ENCODE results near the gene DNAL1.

Gene DNAL1, protein sequence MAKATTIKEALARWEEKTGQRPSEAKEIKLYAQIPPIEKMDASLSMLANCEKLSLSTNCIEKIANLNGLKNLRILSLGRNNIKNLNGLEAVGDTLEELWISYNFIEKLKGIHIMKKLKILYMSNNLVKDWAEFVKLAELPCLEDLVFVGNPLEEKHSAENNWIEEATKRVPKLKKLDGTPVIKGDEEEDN

DNA sequence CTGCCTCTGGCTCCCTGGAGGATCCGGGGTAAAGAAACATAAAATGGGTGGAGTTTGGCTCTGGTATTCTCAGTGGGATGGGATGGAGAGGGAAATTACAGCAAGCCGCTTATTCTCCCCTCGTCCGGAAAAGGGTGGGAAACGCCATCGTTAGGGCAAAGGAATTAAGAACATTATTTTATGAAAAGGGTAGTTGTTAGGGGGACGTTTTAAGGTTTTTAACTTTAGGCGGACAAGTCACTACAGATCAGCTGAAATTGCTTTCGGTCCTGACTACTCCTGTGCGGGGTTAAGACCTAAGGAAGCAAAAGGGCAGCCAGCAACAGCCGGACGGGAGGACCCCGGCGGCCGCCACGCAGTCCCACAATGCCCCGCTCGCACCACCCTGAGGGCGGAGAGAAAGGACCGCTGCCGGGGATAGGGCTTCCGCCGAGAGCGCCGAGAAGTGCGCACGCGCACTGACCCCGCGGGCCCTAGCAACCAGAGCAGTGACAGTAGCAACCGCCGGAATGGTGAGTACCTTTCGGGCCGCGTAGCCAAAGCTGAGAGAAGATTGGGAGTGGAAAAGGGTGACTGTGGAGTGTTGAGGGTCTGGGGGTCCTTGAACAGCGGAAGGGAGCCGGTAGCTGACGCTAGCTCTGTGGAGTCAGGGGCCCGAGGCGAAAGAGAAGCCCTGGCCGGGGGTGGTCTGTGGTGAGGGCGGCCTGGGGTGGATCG lies at the start of gene DNAL1:
DNAL1 (plus strand) TSS at position 456 of the 717 bp plus-strand sequence; CDS start at position 510, 54 bp downstream.
- H3K4me3 ChIP-seq (ENCODE audit: low read depth, low read length): peak within 1 kb of the TSS; percentile 96
- H3K36me3 ChIP-seq (ENCODE audit: control insufficient read depth, insufficient read depth, low read length): no peaks in the 10 kb centered on the region
- H3K9me3 ChIP-seq (ENCODE audit: control insufficient read depth, insufficient read depth, low read length): no peaks in the 10 kb centered on the region
- peaks cover 7% of the 10 kb centered on the region; the same call in 1 of the 2 replicates for H3K4me1 ChIP-seq (ENCODE audit: control insufficient read depth, insufficient read depth, low read length)
- no peaks in the 10 kb centered on the region for H3K27me3 ChIP-seq (ENCODE audit: control insufficient read depth, insufficient read depth, low read length)
- H3K9ac ChIP-seq (ENCODE audit: low read depth, low read length): peak within 1 kb of the TSS; percentile 58
- peak within 1 kb of the TSS; percentile 78 for H3K27ac ChIP-seq (ENCODE audit: low read depth, low read length)

DNA sequence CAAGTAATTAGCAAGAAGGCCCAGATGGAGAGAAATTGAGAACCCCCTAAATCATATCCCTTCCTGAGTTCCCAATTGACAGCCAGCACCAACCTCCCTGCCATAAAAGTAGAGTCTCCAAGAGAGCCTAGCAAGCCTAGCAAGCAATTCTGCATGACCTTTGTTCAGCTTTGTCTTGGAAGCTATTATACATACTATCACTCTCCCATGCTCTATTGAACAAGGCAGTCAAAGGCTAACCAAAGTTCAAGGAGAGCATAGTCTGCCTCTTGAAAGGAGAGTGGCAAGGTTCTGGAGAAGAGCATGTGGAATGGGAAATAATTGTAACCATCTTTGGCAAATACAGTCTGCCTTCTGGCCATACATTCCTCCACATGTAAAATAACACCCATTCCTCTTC lies 45.3 kb upstream of the DNAL1 start:
- Histone ChIP-seq H3K27ac (ENCODE audit: low read depth, low read length) (no peak overlapping the region), H3K36me3 (ENCODE audit: control insufficient read depth, insufficient read depth, low read length) (no peaks in the 10 kb centered on the region), H3K4me3 (ENCODE audit: low read depth, low read length) (no peak overlapping the region), H3K27me3 (ENCODE audit: control insufficient read depth, insufficient read depth, low read length) (no peaks in the 10 kb centered on the region), H3K9ac (ENCODE audit: low read depth, low read length) (no peak overlapping the region), H3K9me3 (ENCODE audit: control insufficient read depth, insufficient read depth, low read length) (no peaks in the 10 kb centered on the region), H3K4me1 (ENCODE audit: control insufficient read depth, insufficient read depth, low read length) (no peaks in the 10 kb centered on the region)

DNA sequence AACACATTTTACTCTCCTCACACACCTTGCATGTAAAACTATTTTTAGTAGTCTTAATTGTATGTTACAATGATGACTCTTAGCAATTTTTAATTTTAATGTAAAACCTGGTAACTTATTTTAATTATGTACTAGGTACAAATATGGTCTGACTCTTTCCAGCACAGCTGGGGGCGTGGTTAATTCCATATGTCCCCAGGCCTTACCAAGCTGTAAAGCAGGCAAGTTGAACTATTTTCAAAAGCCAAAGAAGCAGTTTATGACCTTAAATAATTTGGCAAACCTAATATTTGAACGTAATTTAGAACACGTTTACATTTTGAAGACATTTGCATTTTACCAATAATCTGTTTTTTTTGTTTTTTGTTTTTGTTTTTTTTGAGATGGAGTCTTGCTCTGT lies 41.8 kb upstream of the DNAL1 start:
- H3K9me3 ChIP-seq (ENCODE audit: control insufficient read depth, insufficient read depth, low read length): no peaks in the 10 kb centered on the region
- no peaks in the 10 kb centered on the region for H3K36me3 ChIP-seq (ENCODE audit: control insufficient read depth, insufficient read depth, low read length)
- no peak overlapping the region for H3K27ac ChIP-seq (ENCODE audit: low read depth, low read length)
- no peak overlapping the region for H3K9ac ChIP-seq (ENCODE audit: low read depth, low read length)
- H3K4me3 ChIP-seq (ENCODE audit: low read depth, low read length): no peak overlapping the region
- no peaks in the 10 kb centered on the region for H3K4me1 ChIP-seq (ENCODE audit: control insufficient read depth, insufficient read depth, low read length)
- no peaks in the 10 kb centered on the region for H3K27me3 ChIP-seq (ENCODE audit: control insufficient read depth, insufficient read depth, low read length)

DNA sequence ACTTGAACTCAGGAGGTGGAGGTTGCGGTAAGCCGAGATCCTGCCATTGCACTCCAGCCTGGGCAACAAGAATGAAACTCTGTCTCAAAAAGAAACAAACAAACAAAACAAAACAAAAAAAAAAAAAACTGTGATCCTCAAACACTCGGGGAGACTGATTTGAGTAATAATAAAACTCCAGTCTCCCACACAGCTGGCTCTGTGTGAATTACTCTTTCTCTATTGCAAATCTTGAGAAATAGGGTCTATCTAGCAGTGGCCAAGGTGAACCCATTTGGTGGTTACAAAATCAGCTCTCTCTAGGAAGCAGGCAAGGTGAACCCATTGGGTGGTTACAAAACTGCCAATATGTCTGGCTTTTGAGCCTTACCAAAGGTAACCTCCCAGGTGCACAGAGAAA lies 38.5 kb upstream of the DNAL1 start:
- H3K9ac ChIP-seq (ENCODE audit: low read depth, low read length): no peak overlapping the region

DNA sequence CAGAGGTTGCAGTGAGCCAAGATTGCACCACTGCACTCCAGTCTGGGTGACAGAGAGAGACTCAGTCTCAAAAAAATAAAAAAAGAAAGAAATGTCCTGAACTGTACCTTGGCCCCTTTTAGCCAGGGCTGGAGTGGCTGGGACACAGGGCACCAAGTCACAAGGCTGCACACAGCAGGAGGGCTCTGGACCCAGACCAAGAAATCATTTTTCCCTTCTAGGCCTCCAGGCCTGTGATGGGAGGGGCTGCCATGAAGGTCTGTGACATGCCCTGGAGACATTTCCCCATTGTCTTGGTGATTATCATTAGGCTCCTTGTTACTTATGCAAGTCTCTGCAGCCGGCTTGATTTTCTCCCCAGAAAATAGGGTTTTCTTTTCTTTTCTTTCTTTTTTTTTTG lies 37.5 kb upstream of the DNAL1 start:
- H3K36me3 ChIP-seq (ENCODE audit: control insufficient read depth, insufficient read depth, low read length): no peaks in the 10 kb centered on the region
- H3K27ac ChIP-seq (ENCODE audit: low read depth, low read length): no peak overlapping the region
- H3K4me1 ChIP-seq (ENCODE audit: control insufficient read depth, insufficient read depth, low read length): no peaks in the 10 kb centered on the region
- H3K9ac ChIP-seq (ENCODE audit: low read depth, low read length): no peak overlapping the region
- H3K9me3 ChIP-seq (ENCODE audit: control insufficient read depth, insufficient read depth, low read length): no peaks in the 10 kb centered on the region
- no peak overlapping the region for H3K4me3 ChIP-seq (ENCODE audit: low read depth, low read length)
- no peaks in the 10 kb centered on the region for H3K27me3 ChIP-seq (ENCODE audit: control insufficient read depth, insufficient read depth, low read length)

More for the DNA sequence above, 38.5 kb upstream of the DNAL1 start:
- H3K27me3 ChIP-seq (ENCODE audit: control insufficient read depth, insufficient read depth, low read length): no peaks in the 10 kb centered on the region
- no peak overlapping the region for H3K27ac ChIP-seq (ENCODE audit: low read depth, low read length)
- no peaks in the 10 kb centered on the region for H3K9me3 ChIP-seq (ENCODE audit: control insufficient read depth, insufficient read depth, low read length)
- no peaks in the 10 kb centered on the region for H3K36me3 ChIP-seq (ENCODE audit: control insufficient read depth, insufficient read depth, low read length)
- H3K4me3 ChIP-seq (ENCODE audit: low read depth, low read length): no peak overlapping the region
- H3K4me1 ChIP-seq (ENCODE audit: control insufficient read depth, insufficient read depth, low read length): no peaks in the 10 kb centered on the region

DNA sequence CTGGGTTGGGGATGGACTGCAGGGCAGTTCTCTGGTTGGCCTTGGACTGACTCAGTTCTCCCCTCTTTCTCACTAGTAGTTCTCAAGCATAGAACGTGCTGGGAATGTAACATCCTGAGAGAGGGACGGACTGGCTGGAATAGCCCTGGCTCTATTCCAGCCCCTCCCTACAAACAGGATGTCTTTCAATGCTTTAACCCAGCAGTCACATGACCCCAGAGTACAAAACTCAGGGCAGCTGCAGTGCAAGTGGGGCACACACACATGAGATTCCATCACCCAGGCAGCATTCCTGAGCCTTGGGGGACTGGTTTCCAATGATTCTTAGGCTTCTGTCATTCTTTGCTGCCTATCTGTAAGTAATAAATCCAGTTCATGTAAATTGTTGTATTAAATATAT lies 34.1 kb upstream of the DNAL1 start:
- Histone ChIP-seq H3K9me3 (ENCODE audit: control insufficient read depth, insufficient read depth, low read length) (no peaks in the 10 kb centered on the region), H3K4me1 (ENCODE audit: control insufficient read depth, insufficient read depth, low read length) (no peaks in the 10 kb centered on the region), H3K36me3 (ENCODE audit: control insufficient read depth, insufficient read depth, low read length) (no peaks in the 10 kb centered on the region), H3K9ac (ENCODE audit: low read depth, low read length) (no peak overlapping the region), H3K27me3 (ENCODE audit: control insufficient read depth, insufficient read depth, low read length) (peaks cover 13% of the 10 kb centered on the region), H3K27ac (ENCODE audit: low read depth, low read length) (no peak overlapping the region), H3K4me3 (ENCODE audit: low read depth, low read length) (no peak overlapping the region)

DNA sequence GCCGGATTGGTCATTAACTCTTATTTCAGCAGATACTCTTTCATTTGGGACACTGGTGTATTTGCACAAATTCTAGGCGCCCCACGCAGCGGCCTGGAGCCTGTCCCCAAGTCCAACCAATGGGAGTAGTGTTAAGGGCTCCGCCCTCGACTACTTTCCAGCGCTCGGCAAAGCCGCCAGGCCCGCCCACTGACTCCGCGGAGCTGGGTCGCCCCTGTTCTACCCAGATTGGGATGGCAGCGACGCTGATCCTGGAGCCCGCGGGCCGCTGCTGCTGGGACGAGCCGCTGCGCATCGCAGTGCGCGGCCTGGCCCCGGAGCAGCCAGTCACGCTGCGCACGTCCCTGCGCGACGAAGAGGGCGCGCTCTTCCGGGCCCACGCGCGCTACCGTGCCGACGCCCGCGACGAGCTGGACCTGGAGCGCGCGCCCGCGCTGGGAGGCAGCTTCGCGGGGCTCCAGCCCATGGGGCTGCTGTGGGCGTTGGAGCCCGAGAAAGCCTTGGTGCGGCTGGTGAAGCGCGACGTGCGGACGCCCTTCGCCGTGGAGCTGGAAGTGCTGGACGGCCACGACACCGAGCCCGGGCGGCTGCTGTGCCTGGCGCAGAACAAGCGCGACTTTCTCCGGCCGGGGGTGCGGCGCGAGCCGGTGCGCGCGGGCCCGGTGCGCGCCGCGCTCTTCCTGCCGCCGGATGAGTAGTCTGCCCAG lies 32.3 kb upstream of the DNAL1 start, which contains the start of gene ACOT6:
ACOT6 (plus strand) TSS at position 179 of the 707 bp plus-strand sequence; CDS start at position 234, 55 bp downstream.
- Histone ChIP-seq H3K9me3 (ENCODE audit: control insufficient read depth, insufficient read depth, low read length) (no peaks in the 10 kb centered on the region), H3K4me1 (ENCODE audit: control insufficient read depth, insufficient read depth, low read length) (peaks cover 6% of the 10 kb centered on the region), H3K36me3 (ENCODE audit: control insufficient read depth, insufficient read depth, low read length) (no peaks in the 10 kb centered on the region), H3K9ac (ENCODE audit: low read depth, low read length) (peak within 1 kb of the TSS; percentile 31; the same call in 1 of the 2 replicates), H3K4me3 (ENCODE audit: low read depth, low read length) (peak within 1 kb of the TSS; percentile 71), H3K27ac (ENCODE audit: low read depth, low read length) (no peak within 1 kb of the TSS), H3K27me3 (ENCODE audit: control insufficient read depth, insufficient read depth, low read length) (peaks cover 13% of the 10 kb centered on the region)

DNA sequence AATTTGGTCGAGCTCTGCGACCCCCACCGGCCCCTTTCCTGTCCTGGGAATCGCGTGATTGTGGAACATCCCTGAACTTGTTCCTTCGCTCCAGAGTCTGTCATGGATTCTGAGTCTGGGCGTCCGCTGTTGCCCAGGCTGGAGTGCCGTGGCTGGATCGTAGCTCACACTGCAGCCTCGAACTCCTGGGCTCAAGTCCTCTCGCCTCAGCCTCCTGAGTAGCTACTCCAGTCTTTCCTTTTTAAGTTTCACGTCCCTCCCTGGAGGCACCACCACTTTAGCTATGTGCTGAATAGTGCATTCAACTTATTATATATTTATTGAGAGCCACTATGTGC lies 31.8 kb upstream of the DNAL1 start:
- H3K4me1 ChIP-seq (ENCODE audit: control insufficient read depth, insufficient read depth, low read length): peaks cover 6% of the 10 kb centered on the region
- peak overlapping the region; percentile 31; the same call in 1 of the 2 replicates for H3K9ac ChIP-seq (ENCODE audit: low read depth, low read length)
- H3K4me3 ChIP-seq (ENCODE audit: low read depth, low read length): peak overlapping the region; percentile 71
- no peaks in the 10 kb centered on the region for H3K9me3 ChIP-seq (ENCODE audit: control insufficient read depth, insufficient read depth, low read length)
- H3K36me3 ChIP-seq (ENCODE audit: control insufficient read depth, insufficient read depth, low read length): no peaks in the 10 kb centered on the region
- H3K27ac ChIP-seq (ENCODE audit: low read depth, low read length): no peak overlapping the region
- H3K27me3 ChIP-seq (ENCODE audit: control insufficient read depth, insufficient read depth, low read length): peaks cover 13% of the 10 kb centered on the region

DNA sequence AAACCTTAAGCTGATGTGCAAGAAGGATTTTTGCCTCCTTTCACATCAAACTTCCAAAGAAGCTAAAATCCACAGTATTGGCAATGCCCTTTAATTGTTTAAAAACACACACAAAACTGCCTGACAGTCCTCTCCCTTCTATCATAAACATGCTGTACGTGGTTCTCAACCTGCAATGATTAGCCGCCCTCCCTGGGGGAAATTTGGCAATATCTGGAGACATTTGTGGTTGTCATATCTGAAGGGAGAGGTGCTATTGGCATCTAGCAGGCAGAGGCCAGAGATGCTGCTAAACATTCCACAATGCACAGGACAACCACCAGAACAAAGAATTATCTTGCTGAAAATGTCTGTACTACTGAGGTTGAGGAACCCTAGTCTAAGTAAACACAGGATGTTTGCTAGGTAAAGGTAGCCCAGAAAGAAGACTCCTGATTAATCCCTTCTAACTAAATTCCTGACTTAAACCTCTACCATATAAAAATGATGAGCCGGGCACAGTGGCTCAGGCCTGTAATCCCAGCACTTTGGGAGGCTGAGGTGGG lies 31.3 kb upstream of the DNAL1 start:
- H3K4me1 ChIP-seq (ENCODE audit: control insufficient read depth, insufficient read depth, low read length): peaks cover 6% of the 10 kb centered on the region
- peaks cover 13% of the 10 kb centered on the region for H3K27me3 ChIP-seq (ENCODE audit: control insufficient read depth, insufficient read depth, low read length)
- H3K36me3 ChIP-seq (ENCODE audit: control insufficient read depth, insufficient read depth, low read length): no peaks in the 10 kb centered on the region
- H3K27ac ChIP-seq (ENCODE audit: low read depth, low read length): no peak overlapping the region
- no peak overlapping the region for H3K9ac ChIP-seq (ENCODE audit: low read depth, low read length)
- no peak overlapping the region for H3K4me3 ChIP-seq (ENCODE audit: low read depth, low read length)
- no peaks in the 10 kb centered on the region for H3K9me3 ChIP-seq (ENCODE audit: control insufficient read depth, insufficient read depth, low read length)

DNA sequence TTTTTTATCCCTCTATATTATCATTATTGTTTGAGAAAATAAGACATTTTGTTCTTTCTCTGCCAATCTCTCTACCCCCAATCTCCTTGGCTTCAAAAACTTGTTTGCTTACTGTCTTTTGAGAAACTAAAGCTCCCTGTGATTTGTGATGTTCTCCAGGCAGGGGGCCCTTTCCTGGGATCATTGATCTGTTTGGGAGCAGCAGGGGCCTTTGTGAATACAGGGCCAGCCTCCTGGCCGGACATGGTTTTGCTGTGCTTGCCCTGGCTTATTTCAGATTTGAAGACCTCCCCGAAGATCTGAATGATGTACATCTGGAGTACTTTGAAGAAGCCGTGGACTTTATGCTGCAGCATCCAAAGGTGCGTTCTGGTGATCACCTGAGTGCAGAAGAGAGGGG lies 28.0 kb upstream of the DNAL1 start:
- H3K4me3 ChIP-seq (ENCODE audit: low read depth, low read length): no peak overlapping the region
- H3K27me3 ChIP-seq (ENCODE audit: control insufficient read depth, insufficient read depth, low read length): peaks cover 13% of the 10 kb centered on the region
- H3K4me1 ChIP-seq (ENCODE audit: control insufficient read depth, insufficient read depth, low read length): peaks cover 6% of the 10 kb centered on the region
- no peak overlapping the region for H3K9ac ChIP-seq (ENCODE audit: low read depth, low read length)
- no peaks in the 10 kb centered on the region for H3K36me3 ChIP-seq (ENCODE audit: control insufficient read depth, insufficient read depth, low read length)
- H3K27ac ChIP-seq (ENCODE audit: low read depth, low read length): no peak overlapping the region
- no peaks in the 10 kb centered on the region for H3K9me3 ChIP-seq (ENCODE audit: control insufficient read depth, insufficient read depth, low read length)

DNA sequence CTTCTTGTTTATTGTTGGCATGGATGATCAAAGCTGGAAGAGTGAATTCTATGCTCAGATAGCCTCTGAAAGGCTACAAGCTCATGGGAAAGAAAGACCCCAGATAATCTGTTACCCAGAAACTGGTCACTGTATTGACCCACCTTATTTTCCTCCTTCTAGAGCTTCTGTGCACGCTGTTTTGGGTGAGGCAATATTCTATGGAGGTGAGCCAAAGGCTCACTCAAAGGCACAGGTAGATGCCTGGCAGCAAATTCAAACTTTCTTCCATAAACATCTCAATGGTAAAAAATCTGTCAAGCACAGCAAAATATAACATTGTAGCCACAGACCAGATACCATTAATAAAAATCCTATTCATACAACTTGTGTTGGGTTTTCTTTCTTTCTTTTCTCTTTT lies 25.3 kb upstream of the DNAL1 start:
- no peak overlapping the region for H3K27ac ChIP-seq (ENCODE audit: low read depth, low read length)
- H3K27me3 ChIP-seq (ENCODE audit: control insufficient read depth, insufficient read depth, low read length): no peaks in the 10 kb centered on the region; the same call in 1 of the 2 replicates
- H3K36me3 ChIP-seq (ENCODE audit: control insufficient read depth, insufficient read depth, low read length): no peaks in the 10 kb centered on the region
- no peaks in the 10 kb centered on the region for H3K9me3 ChIP-seq (ENCODE audit: control insufficient read depth, insufficient read depth, low read length)
- peaks cover 6% of the 10 kb centered on the region for H3K4me1 ChIP-seq (ENCODE audit: control insufficient read depth, insufficient read depth, low read length)
- no peak overlapping the region for H3K4me3 ChIP-seq (ENCODE audit: low read depth, low read length)
- no peak overlapping the region for H3K9ac ChIP-seq (ENCODE audit: low read depth, low read length)
